CD14-positive monocyte (primary cell): ENCODE results near the gene MIPEP. TPM values are rescaled to one million over a fixed set of nuclear protein-coding genes. Genes with fewer than 3 reads are reported as not detected.

Source experiments
- DNase-seq, 3 donors: peaks; one replicate each; pipeline ENCODE4 v3.0.0-alpha.2; 2011 to 2022
- H2AFZ ChIP-seq: 2 replicates; pipeline ENCODE4 v1.6.0; 2012; ENCODE audit warnings: mild to moderate bottlenecking, low read depth, low read length, inconsistent platforms; ENCODE audit not compliant: insufficient read depth, poor library complexity, severe bottlenecking
- H3K27ac ChIP-seq, 2 donors: 1 replicate in 1 of 2; 2 replicates in 1 of 2; pipeline ENCODE4 v1.5.1; 2012 to 2013; ENCODE audit warnings: low read length in 2 of 2, control low read depth in 1 of 2, inconsistent platforms in 1 of 2, low read depth in 1 of 2, mild to moderate bottlenecking in 1 of 2
- H3K27me3 ChIP-seq, 2 donors: one replicate each; pipeline versions ENCODE4 v1.6.0 to v1.6.1; 2011 to 2013; ENCODE audit warnings: low read length in 2 of 2; ENCODE audit not compliant: control insufficient read depth in 2 of 2, insufficient read depth in 2 of 2
- H3K36me3 ChIP-seq, 2 donors: replicated peaks in 1 of 2; 1 replicate in 1 of 2; 2 replicates in 1 of 2; pipeline versions ENCODE4 v1.5.1 to v1.6.1; 2012 to 2013; ENCODE audit warnings: low read length in 2 of 2, control low read depth in 1 of 2, inconsistent platforms in 1 of 2, mild to moderate bottlenecking in 1 of 2; ENCODE audit not compliant: insufficient read depth in 2 of 2, control insufficient read depth in 1 of 2
- H3K4me1 ChIP-seq, 2 donors: 1 replicate in 1 of 2; 2 replicates in 1 of 2; pipeline versions ENCODE4 v1.5.1 to v1.6.1; 2012 to 2013; ENCODE audit warnings: low read length in 2 of 2, control low read depth in 1 of 2, inconsistent platforms in 1 of 2, mild to moderate bottlenecking in 1 of 2, moderate library complexity in 1 of 2; ENCODE audit not compliant: insufficient read depth in 2 of 2, control insufficient read depth in 1 of 2
- H3K4me2 ChIP-seq: replicated peaks from 2 replicates; pipeline ENCODE3; 2012; ENCODE audit warnings: low read length, moderate library complexity, mild to moderate bottlenecking; ENCODE audit not compliant: poor library complexity, severe bottlenecking; ENCODE audit errors: extremely low read depth
- H3K4me3 ChIP-seq, 3 experiments: fragments of 200-600 bp in 1 of 3; sonication (generic) in 1 of 3; replicated peaks in 1 of 3; 1 replicate in 2 of 3; 2 replicates in 1 of 3; pipeline ENCODE4 v1.5.1; 2011 to 2013; ENCODE audit warnings: low read length in 3 of 3, mild to moderate bottlenecking in 3 of 3, control low read depth in 2 of 3, low read depth in 2 of 3, inconsistent platforms in 1 of 3, moderate library complexity in 1 of 3
- H3K79me2 ChIP-seq: 2 replicates; pipeline ENCODE4 v1.6.0; 2012; ENCODE audit warnings: mild to moderate bottlenecking, control low read depth, inconsistent platforms, low read length, moderate library complexity; ENCODE audit not compliant: insufficient read depth
- H3K9ac ChIP-seq: 2 replicates; pipeline ENCODE4 v1.6.0; 2017; ENCODE audit warnings: low read length, mild to moderate bottlenecking; ENCODE audit not compliant: insufficient read depth, poor library complexity, severe bottlenecking
- H3K9me3 ChIP-seq, 2 donors: replicated peaks in 1 of 2; 1 replicate in 1 of 2; 2 replicates in 1 of 2; pipeline versions ENCODE4 v1.5.1 to v1.6.1; 2012 to 2013; ENCODE audit warnings: low read length in 2 of 2, control low read depth in 1 of 2; ENCODE audit not compliant: control insufficient read depth in 1 of 2, insufficient read depth in 1 of 2
- H4K20me1 ChIP-seq: 2 replicates; pipeline ENCODE4 v1.6.0; 2012; ENCODE audit warnings: mild to moderate bottlenecking, low read length, control low read depth, moderate library complexity; ENCODE audit not compliant: insufficient read depth
- H3K27ac Mint-ChIP-seq, 7 donors: one replicate each; pipeline ENCODE4 v1.8.0; 2020; ENCODE audit warnings: mild to moderate bottlenecking in 7 of 7, mixed read lengths in 7 of 7, moderate library complexity in 6 of 7, inconsistent platforms in 2 of 7
- H3K27me3 Mint-ChIP-seq, 3 donors: one replicate each; pipeline ENCODE4 v1.8.0; 2021 to 2022; ENCODE audit warnings: low read depth in 3 of 3, mild to moderate bottlenecking in 3 of 3, mixed read lengths in 3 of 3, moderate library complexity in 3 of 3, inconsistent platforms in 1 of 3
- H3K36me3 Mint-ChIP-seq, 2 donors: one replicate each; pipeline ENCODE4 v1.8.0; 2020; ENCODE audit warnings: mixed read lengths in 2 of 2, inconsistent platforms in 1 of 2, mild to moderate bottlenecking in 1 of 2
- H3K4me1 Mint-ChIP-seq: one replicate; pipeline ENCODE4 v1.8.0; 2020; ENCODE audit warnings: mild to moderate bottlenecking, mixed read lengths
- H3K4me3 Mint-ChIP-seq, 2 donors: one replicate each; pipeline ENCODE4 v1.8.0; 2020; ENCODE audit warnings: mild to moderate bottlenecking in 2 of 2, mixed read lengths in 2 of 2, moderate library complexity in 1 of 2
- H3K9me3 Mint-ChIP-seq, 7 donors: one replicate each; pipeline ENCODE4 v1.8.0; 2020 to 2022; ENCODE audit warnings: mixed read lengths in 7 of 7, mild to moderate bottlenecking in 6 of 7, moderate library complexity in 6 of 7, inconsistent platforms in 2 of 7
- CTCF ChIP-seq: fragments of 200-600 bp; IDR thresholded peaks from one replicate; pipeline ENCODE4 v1.8.0; 2022; ENCODE audit warnings: antibody characterized with exemption, mild to moderate bottlenecking
- WGBS: methylation state at CpG from one replicate; pipeline ENCODE4 v1.1.5; 2013; ENCODE audit warnings: missing lambda C conversion rate; ENCODE audit not compliant: insufficient coverage; 5-methylcytosine and 5-hydroxymethylcytosine counted together
- intact Hi-C, 2 donors: fragments of 100-400 bp; cut with micrococcal nuclease; formaldehyde crosslinking; loops; one replicate each; pipeline versions ENCODE4 v1.15.0 to v1.15.1; 2023
- polyA plus RNA-seq, 3 donors: library from polyadenylated mRNA; depleted of rRNA in 1 of 3; unstranded in 2 of 3; stranded (reverse) in 1 of 3; fragments of 300-500 nt in 2 of 3; fragments of >200 nt in 1 of 3; fragmentation: Illumina TruSeq in 2 of 3; gene quantifications; 1 replicate in 2 of 3; 2 replicates in 1 of 3; pipeline ENCODE4 v1.2.3, GENCODE V29; 2012 to 2021

MIPEP gene
- polyA plus RNA-seq, 3 donors: 1.2 to 9.9 (median 7.7) TPM

GRCh38 chr13:23690668-23691067, 198.5 kb downstream of the MIPEP start:
- WGBS: 93% methylated on average over 3 of the region's 3 CpGs
- H3K4me1 Mint-ChIP-seq: peaks cover 3% of the 10 kb centered on the region
- Histone ChIP-seq H3K27ac (no peak overlapping the region), H3K4me1 (peaks cover 3 to 5% of the 10 kb centered on the region in 2 donors), H3K27me3 (no peaks in the 10 kb centered on the region), H3K9me3 (no peaks in the 10 kb centered on the region), H3K9ac (no peak overlapping the region), H3K4me2 (no peak overlapping the region), H4K20me1 (no peaks in the 10 kb centered on the region), H3K36me3 (no peaks in the 10 kb centered on the region), H3K4me3 (no peak overlapping the region), H3K79me2 (no peaks in the 10 kb centered on the region), H2AFZ (no peak overlapping the region)
- TF ChIP-seq CTCF: no peak
- peaks cover 0 to 4% (median 2%) of the 10 kb centered on the region in 7 donors for H3K9me3 Mint-ChIP-seq
- peaks cover 0 to 5% (median 1%) of the 10 kb centered on the region in 3 donors for H3K27me3 Mint-ChIP-seq
- no peak overlapping the region for H3K27ac Mint-ChIP-seq
- no peak overlapping the region for H3K4me3 Mint-ChIP-seq
- no peaks in the 10 kb centered on the region for H3K36me3 Mint-ChIP-seq
- intact Hi-C loops: no loop called here
- no peak for DNase-seq

- Mint-ChIP-seq H3K27ac (no peak overlapping the region), H3K4me3 (no peak overlapping the region), H3K4me1 (no peaks in the 10 kb centered on the region), H3K36me3 (no peaks in the 10 kb centered on the region), H3K27me3 (peaks cover 0 to 5% (median 1%) of the 10 kb centered on the region in 3 donors), H3K9me3 (peaks cover 0 to 12% (median 6%) of the 10 kb centered on the region in 7 donors)
- Histone ChIP-seq H4K20me1 (no peaks in the 10 kb centered on the region), H3K4me1 (no peaks in the 10 kb centered on the region), H3K27ac (no peak overlapping the region), H3K4me2 (no peak overlapping the region), H3K9me3 (peaks cover 0 to 12% of the 10 kb centered on the region in 2 donors), H3K9ac (no peak overlapping the region), H3K27me3 (no peaks in the 10 kb centered on the region), H3K4me3 (no peak overlapping the region), H3K79me2 (no peaks in the 10 kb centered on the region), H3K36me3 (no peaks in the 10 kb centered on the region), H2AFZ (no peak overlapping the region)
- DNase-seq: no peak
- WGBS: 100% methylated on average over 1 of the region's 3 CpGs
- TF ChIP-seq CTCF: no peak
- intact Hi-C loops: no loop called here
Measured at GRCh38 chr13:23688336-23688735, 200.9 kb downstream of the MIPEP start.
